Measurements from ENCODE around the gene FMNL2. TPM values are rescaled to one million over a fixed set of nuclear protein-coding genes. Genes with fewer than 3 reads are reported as not detected.

FMNL2 gene
- total RNA-seq, 1 experiment from 2014 or later, result 28.1 TPM

- BruUV-seq (replicated peaks), result no TSS peak
- POLR2A ChIA-PET, result interaction anchor here (0.6 kb wide), 1 partner anchor 25 kb away, joined by 3 read pairs; no protein-coding TSS in a partner anchor
- Histone ChIP-seq H3K9me3 (ENCODE audit: control insufficient read depth in 1 of 2, insufficient read depth in 1 of 2, low read depth in 1 of 2, low read length in 2 of 2) (no peaks in the 10 kb centered on the region), H3K9me2 (ENCODE audit: insufficient read depth) (no peaks in the 10 kb centered on the region), H3K4me3 (replicated peaks in 1 of 2; ENCODE audit: low read depth in 1 of 2, low read length in 2 of 2) (no peak overlapping the region), H3K36me3 (ENCODE audit: control insufficient read depth in 1 of 2, insufficient read depth in 2 of 2, low read length in 2 of 2) (no peaks in the 10 kb centered on the region), H3K27me3 (ENCODE audit: insufficient read depth, low read length) (no peaks in the 10 kb centered on the region), H3K4me1 (ENCODE audit: control insufficient read depth in 1 of 2, insufficient read depth in 2 of 2, low read length in 2 of 2) (peaks cover 28 to 59% of the 10 kb centered on the region in 2 experiments), H2AFZ (ENCODE audit: low read depth, low read length, poor library complexity, severe bottlenecking) (no peak overlapping the region), H4K20me1 (ENCODE audit: insufficient read depth) (no peaks in the 10 kb centered on the region), H3K9ac (ENCODE audit: low read length) (no peak overlapping the region), H3K27ac (ENCODE audit: low read depth, low read length) (no peak overlapping the region), H3K4me2 (ENCODE audit: low read length) (no peak overlapping the region), H3K79me2 (ENCODE audit: insufficient read depth, low read length) (peaks cover 24% of the 10 kb centered on the region; the same call in 1 of the 2 replicates)
- CTCF ChIA-PET, result no interaction called here
- DNase-seq (ENCODE audit: low read depth, low spot score) (no peak), ATAC-seq (no peak)
- TF ChIP-seq CEBPB (IDR thresholded peaks at IDR 0.05; ENCODE audit: low read depth) (no peak), ZNF274 (IDR thresholded peaks at IDR 0.05; ENCODE audit: low read depth, low read length) (no peak), JUND (IDR thresholded peaks at IDR 0.05) (no peak), SRF (IDR thresholded peaks at IDR 0.05; ENCODE audit: low read depth) (no peak), RAD21 (IDR thresholded peaks at IDR 0.05; ENCODE audit: low read depth) (no peak), POLR2AphosphoS5 (IDR thresholded peaks at IDR 0.05; ENCODE audit: low read depth, low read length) (no peak), ELF1 (IDR thresholded peaks at IDR 0.05; ENCODE audit: borderline replicate concordance, low read depth) (no peak), ZFX (IDR thresholded peaks at IDR 0.05) (no peak), ZBTB33 (IDR thresholded peaks at IDR 0.05; ENCODE audit: extremely low read depth, insufficient replicate concordance, low read length) (no peak), MAX (IDR thresholded peaks at IDR 0.05) (no peak), EZH2phosphoT487 (IDR thresholded peaks at IDR 0.05; ENCODE audit: borderline replicate concordance) (no peak), YY1 (IDR thresholded peaks at IDR 0.05; ENCODE audit: extremely low read depth, insufficient replicate concordance, low read depth, low read length) (no peak), EGR1 (IDR thresholded peaks at IDR 0.05; ENCODE audit: low read depth) (no peak)
- RAD21 ChIA-PET (ENCODE audit: low non-redundant PET in 1 of 2, low total read pairs in 2 of 2, uncharacterized antibody in 2 of 2, unreplicated experiment in 2 of 2), result no interaction called here
- intact Hi-C loops (cut with micrococcal nuclease), result no loop called here
Measured at GRCh38 chr2:152499331-152499816, 164.4 kb downstream of the FMNL2 start.

Data from HCT116 (cell line).